22Rv1 (cell line): Measurements from ENCODE around the gene MTSS2.

Experiments
- CTCF ChIP-seq: fragments of 450-650 bp; IDR thresholded peaks from 2 replicates; pipeline ENCODE4 v1.5.1; 2017; ENCODE audit warnings: mild to moderate bottlenecking
- ZFX ChIP-seq: fragments of 450-650 bp; IDR thresholded peaks from 2 replicates; pipeline ENCODE4 v1.6.1; 2017; ENCODE audit warnings: antibody characterized with exemption, borderline replicate concordance

GRCh38 chr16:70701596-70701995 lies 15.7 kb upstream of the MTSS2 start:
- TF ChIP-seq CTCF (no peak), ZFX (no peak)
